GM19324 (cell line): ENCODE data around the gene KIF26B.

Experiments used
- ATAC-seq: cut with Tn5 transposase; IDR thresholded peaks from one replicate; pipeline ENCODE4 v1.9.1; 2021; ENCODE audit warnings: mild to moderate bottlenecking, moderate library complexity; ENCODE audit not compliant: unreplicated experiment, low FRiP score

The KIF26B gene

DNA sequence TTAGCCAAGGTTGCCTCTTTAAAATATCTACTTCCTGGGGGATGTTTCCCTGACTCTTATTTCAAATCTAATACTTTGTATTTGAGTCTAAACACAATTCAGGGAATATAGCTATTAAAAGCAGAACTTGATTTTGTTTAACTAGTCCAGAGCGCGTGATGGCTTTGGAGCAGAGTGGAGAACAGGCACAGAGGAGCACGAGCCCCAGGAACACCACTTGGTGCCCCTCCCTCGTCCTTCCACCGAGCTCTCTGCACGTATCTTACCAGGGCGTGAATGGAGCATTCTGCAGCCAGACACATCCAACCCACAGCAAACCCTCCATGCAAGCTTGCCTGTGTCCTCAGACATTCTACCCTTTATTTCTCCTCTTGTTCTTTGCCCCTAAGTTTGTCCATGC is 14.1 kb downstream of the KIF26B start:
- ATAC-seq = no peak

DNA sequence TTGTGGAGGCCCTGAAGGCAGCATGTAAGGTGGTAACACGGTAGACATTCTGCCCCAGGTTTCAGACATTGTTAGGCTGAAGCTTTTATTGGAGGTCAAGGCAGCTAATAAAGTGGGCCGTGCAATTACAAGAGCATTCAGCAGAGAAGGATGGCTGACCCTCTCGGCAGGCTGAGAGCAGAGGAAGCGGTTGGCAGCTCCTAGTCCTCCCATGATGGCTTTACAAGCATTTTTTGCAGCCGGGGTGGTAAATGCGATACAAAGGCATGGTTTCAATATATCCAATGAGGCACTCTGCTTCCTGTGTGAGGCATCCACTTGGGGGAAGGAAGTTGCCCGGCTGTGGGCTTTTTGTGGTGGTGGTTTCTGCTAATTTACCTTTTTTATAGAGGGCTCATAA is 14.6 kb downstream of the KIF26B start:
- no peak for ATAC-seq

DNA sequence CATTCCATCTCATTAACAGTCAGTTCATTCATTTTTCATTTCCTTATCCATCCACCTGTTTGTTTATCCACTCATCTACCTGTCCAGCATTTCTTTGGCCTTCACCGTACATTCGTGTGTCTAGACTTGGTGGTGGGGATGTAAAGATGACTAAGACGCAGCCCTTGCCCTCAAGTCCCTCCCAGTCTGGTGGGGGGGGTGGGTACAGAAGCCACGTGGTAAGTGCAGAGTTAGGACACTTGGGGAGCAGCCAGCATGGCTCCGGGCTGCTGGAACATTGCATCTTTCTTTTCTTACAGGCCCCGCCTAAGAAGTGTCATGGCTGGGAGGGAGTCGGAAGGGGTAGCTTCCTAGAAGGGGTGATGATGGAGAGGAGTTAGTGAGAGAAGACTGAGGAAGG is 17.2 kb downstream of the KIF26B start:
- ATAC-seq = no peak

DNA sequence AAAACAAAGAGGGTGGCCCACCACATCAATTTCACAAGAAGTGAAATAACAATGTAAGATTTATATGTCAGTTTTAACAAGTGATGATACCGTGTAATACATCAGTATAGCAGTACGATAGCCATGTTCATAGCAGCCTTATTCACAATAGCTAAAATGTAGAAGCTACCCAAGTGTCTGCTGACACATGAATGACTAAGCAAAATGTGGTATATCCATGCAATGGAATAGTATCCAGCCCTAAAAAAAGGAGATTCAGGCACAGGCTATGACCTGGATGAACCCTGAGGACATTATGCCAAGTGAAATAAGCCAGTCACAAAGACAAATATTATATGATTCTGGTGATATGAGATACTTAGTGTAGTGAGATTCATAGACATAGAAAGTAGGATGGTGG is 18.0 kb downstream of the KIF26B start:
- no peak for ATAC-seq

DNA sequence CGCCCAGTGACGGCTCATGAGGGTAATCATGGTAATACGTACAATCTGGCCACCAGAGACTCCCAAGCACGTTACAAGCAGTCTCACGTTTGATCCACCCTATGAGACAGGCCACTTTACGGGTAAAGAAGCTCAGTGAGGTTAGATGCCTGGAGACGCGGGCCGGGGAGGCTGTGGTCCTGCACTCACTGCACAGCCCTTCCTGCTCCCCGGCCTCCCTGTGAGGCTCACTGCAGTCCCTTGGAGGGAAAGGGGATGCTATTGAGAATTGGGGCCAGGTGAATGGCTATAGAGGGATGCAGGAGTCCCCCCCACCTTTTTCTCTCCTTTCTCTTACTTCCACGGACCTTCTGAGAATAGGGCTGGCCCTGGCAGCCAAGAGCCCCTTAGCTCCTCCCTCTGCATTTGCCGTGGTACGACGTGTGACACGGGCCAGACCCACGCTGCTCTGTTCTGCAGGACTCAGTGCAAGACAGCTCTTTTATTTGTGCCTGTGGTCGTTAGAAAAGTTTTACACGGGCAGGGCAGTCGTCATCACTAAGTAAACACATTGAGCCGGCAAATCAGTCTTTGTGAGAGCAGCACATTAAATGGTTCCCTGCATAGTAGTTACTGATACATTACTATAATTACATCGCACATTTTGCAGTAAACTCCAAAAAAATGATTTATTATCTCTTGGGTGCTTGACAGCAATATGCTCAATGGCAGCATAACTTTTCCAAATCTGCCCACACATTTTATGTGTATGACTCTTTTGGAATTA is 18.8 kb downstream of the KIF26B start:
- no peak for ATAC-seq

DNA sequence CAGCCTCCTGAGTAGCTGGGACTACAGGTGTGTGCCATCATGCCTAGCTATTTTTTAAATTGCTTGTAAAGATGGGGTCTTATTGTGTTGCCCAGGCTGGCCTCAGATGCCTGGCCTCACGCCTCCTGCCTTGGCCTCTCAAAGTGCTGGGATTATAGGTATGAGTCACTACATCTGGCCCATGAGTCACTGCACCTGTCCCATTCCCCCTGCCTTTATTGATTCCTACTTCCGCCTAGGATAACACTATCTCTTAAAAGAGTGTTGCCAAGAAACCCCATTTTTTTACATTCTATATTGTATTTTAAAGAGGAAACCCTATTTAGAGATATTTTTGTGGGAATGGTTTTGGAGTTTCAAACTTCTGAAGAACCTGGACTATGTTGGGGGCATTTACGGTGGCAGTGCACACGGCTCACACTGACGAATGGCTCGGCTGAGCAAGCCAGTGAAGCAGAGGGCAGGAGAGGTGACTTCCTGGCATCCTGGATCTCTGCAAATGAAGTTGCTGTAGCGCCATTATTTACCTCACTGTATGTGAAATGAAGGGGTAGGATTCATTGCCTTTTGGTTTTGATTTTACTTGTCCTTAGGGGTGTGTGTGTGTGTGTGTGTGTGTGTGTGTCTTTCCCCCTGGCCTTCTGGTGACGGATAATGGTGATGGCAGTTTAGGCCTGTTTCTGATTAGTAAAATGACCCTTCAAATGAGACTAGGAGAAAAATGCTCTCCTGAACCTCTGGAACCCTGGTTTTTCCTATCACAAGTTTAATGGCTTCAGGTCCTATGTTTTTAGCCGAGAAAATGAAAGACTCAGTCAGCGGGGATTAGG is 22.5 kb downstream of the KIF26B start:
- ATAC-seq = no peak

DNA sequence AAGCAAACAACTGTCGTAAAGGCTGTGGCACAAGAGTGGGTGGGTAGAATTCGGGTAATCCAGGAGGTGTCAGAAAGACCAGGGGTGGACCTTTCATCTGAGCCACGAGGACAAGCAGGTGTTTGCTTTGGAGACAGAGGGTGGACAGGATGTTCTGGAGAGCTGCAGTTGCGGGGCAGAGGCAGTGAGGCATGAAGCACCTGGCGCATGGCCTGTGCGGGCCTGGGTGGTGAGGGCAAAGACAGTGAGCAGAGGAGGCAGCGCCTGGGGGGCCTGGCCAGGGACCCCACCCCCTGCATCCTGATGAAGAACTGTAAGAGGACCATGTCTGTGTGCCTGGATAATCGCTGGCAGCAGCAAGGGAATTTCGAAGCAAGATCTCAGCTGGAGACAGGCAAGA is 24.9 kb downstream of the KIF26B start:
- ATAC-seq = no peak

DNA sequence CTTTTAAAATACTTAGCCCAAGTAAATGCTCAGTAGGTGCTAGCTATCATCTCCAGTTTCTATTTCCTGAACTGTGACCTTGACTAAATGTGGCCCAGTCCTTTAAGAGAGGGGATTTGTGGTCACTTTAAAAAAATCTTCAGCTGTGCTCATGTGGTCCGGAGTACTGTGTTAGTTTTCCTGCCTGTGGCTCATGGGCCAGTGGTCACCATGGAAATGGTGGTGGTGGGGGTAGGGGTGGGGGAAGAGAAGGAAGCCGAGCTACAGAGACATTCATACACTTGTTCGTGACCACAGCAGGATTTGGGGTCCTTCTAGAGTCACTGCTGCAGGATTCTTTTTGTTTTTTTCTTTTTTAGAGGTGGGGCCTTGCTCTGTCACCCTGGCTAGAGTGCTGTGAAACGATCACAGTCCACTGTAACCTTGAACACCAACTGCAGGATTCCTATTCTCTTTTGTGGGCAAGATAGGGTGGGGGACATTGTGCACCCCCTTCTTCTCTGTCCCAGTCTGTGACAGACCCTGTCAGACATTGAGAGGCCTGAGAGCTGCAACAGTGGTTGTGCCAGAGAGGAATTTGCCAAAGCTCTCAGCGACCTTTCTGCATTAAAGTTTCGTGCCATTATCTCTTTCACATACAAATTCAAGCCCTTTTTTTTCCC is 25.8 kb downstream of the KIF26B start:
- no peak for ATAC-seq

DNA sequence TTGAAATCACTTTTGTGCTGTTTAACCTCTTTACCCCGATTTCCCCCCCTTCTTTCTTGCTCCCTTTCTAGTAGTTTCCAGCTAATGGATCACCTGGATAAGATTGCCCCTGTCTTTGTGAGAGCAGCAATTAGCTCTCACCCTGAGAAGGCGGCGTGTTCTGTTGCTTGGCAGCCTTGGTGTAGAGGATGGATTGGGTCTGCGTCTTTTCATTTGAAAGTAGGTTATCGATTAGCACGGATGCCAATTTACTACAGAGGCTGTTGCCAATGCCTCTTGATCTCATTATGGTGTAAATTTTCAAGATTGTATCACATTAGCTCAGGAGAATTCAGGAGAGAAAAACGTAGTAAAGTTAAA is 26.4 kb downstream of the KIF26B start:
- no peak for ATAC-seq

DNA sequence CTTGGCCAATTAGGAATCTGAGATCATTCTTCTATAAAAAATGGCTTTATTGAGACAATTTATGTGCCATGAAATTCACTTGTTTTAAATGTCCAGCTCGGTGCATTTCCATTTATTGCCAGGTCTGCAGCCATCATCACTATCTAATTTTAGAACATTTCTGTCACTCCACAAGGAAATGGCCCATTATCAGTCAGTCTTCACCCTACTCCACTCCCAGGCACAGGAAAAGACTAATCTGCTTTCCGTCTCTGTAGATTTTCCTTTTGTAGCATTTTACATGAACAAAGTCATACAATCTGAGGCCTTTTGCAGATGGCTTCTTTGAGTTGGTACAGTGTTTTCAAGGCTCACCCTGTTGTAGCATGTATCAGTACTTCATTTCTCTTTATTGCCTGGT is 27.2 kb downstream of the KIF26B start:
- ATAC-seq = no peak

DNA sequence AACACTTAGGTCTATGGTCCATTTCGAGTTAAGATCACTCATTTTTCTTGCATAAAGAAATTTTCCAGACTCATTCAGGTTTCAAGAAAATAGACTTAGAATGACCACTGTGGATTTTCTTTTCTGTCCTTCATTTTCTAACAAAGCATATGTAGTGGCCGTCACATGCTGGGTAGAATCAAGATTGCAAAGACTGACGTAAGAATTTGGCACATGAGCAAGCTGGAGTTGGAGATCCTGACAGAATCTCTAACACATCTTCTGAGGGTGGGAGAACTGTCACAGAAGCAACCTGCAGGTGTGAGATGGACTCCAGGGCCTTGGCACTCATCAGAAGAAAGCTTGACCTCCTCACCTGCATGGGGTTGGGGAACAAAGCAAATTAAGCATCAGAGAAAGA is 28.6 kb downstream of the KIF26B start:
- ATAC-seq = no peak

DNA sequence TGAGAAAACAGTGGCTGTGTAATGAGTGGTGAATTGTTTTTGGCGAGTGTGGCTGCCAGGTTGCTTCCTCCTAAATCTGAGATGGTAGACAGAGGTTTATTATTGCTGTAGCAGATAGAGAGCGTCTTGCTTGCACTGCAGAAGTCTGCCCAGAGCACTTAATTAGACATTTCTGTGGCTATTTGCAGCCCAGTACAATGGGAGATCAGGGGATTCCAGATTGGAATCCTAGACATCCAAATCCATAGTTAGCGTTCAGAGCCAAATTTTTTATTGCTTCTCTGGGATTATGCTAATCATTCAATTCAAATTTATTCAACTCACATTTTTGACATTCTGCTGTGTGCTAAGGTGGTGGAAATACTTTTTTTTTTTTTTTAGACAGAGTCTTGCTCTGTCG is 30.0 kb downstream of the KIF26B start:
- ATAC-seq = no peak

DNA sequence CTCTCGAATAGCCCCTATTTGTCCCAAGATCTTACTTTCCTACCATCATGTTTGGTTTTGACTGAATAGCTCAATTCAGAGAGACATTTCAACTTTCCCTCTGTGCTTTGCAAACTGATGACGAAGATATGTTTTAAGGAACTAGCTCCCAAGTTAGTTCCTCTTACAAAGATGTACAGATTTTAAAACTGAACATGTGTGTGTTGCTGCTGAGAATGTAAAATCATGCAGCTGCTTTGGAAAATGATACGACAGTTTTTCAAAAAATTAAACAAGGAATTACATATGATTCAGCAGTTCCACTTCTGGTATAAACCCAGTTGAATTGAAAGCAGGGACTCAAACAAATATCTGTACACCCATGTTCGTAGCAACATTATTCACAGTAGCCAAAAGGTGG is 33.6 kb downstream of the KIF26B start:
- ATAC-seq = no peak

DNA sequence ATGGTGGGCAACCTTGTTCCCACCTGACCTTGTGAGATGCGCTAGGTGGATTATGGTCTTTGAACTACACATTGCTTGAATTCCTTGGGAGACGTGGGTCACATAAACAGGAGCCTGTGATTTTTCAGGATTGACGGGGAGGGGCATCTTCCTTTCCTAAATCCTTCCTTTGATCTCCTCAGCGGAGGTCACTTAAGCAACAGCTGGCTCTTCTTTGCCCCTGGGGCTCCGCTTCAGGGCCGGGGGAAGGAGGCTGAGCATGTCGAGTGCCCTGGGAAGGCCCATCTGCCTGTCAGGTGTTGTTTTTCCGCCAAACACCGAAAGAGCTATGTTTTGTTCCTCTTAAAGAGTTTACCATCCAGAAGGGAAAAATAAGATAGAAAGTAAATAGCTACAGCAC is 40.6 kb downstream of the KIF26B start:
- no peak for ATAC-seq

DNA sequence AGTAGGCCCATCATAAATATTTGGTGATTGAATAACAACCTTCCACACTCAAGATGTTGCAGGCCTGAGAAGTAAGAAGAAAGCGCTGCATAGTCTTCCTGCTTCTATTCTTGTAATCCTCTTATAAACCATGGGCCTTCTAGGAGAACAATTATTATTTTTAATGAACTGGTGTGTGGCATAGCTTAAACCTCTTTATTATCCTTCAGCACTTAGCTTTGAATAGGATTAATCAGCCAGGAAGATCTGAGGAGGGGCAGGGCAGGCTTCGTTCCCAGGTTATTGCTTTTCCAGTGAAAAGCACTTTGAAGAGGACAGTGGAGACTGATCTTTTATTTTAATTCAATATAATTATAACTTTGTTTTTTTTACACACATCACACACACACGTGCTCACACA is 42.3 kb downstream of the KIF26B start:
- no peak for ATAC-seq

DNA sequence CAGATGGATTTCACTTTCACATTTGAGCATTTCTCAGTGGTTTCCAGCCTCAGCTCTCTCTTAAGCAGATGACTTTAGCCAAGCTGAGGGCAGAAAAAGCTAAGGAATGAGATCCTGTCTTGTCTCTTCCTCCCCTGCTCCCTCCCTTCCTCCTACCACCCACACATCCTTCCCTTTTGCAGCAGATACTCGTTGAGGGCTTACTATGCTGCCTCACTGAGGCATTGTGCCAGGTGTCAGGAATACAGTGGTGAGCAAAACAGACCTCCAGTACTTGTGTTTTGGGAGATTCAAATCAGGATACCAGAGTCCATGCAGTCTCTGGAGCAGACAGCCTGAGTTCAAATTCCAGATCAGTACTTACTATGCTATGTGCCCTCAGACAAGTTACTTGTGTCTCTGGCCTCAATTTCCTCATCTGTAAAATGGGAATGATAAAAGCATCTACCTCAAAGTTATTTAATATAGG is 43.2 kb downstream of the KIF26B start:
- no peak for ATAC-seq

DNA sequence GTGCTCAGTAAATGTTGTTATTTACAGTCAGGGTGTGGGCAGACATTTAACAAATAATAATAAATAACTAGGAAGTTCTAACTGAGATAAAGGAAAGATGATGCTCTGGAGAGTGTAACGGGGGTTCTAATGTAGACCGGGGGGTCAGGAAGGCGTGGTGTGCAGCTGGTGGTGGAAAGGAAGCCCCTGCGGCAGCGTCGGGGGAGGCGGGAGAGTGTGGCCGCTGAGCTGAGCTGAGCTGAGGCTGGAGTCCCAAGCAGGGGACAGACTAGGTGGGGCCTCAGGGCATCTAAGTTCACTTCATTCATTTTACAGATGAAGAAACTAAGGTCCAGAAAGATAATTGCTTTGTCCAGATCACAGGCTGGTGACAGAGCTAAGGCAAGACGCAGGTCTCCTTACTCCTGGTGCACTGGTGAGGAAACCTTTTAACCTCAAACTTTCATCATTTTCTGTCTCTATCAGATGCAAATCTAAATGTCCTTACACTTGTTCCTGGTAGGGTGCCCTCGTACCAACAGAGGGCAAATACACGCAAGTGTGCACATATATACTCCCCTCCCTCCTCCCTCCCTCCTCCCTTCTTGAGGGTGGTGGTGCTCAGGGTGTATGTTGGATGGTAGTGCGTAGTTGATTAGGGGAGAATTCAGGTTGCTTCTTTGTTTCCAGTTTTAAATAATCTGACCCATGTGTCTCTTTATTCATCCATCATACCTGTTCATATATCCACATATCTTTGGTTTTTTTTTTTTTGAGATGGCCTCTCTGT is 44.1 kb downstream of the KIF26B start:
- ATAC-seq = no peak

DNA sequence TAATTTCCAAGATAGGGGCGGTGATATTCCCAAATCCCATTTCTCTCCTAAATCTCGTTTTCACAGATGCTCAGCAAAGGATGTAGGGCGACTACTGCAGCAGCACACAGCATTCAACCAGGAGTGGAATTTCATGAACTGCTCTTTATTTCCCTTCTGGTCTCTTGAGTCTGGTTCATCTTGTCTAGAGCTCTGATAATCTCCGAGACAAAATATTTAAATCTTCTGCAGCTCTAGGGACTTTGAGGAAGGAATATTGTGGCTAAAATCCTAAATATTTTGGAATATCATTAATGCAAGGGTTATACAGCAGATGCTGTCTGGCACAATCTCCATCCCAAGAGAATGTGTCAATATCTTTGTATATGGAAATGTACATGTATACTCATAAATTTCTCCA is 45.4 kb downstream of the KIF26B start:
- no peak for ATAC-seq

DNA sequence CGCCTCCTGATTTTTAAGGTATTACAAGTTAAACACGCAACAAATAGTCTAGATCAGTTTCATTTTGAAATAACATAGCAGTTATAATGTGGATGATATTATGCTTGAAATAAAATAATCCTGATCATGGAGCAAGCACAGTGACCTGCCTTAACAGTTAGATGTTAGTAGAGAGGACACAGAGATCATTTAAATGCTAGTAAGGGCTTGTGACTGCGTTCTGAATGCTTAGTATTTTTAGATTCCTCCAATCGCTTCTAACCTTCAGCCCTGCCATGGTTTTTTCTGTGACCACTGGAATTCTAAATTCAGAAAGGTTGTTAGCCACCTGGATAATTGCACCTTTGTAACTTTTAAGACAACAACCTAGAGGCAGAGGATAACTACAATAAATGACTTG is 46.4 kb downstream of the KIF26B start:
- no peak for ATAC-seq

DNA sequence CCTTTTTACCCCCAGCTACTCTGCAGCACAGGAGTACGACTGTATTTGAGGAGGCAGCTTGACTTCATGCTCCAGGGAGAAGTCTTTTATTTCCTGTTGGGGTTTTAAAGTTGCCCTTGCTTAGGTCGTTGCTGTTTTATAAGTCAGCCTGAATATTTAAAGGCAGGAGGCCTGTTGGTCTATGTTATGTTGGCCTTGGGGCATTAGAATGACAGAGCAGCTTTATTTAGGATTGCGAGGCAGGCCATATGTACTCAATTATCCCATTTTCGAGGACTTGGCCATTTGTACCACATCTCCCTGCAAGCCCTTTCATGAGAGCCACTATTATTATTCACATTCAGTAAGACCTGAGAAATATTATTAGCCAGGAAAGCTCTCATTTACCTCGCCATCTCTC is 47.0 kb downstream of the KIF26B start:
- ATAC-seq = no peak

DNA sequence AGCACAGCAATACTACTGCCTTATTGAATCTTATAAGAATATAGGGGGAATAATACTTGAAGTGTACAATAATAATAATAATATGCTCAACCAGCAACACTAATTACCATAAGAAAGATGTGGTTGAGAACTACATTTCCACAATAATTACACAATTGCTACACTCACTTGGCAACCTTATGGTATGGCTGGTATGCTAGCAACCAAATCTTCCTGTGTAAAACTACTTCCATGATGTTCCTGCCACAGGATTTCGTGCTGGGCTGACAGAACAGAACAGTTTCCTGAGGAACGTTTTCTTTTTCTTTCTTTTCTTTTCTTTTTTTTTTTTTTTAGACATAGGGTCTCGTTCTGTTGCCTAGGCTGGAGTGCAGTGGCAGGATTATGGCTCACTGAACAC is 50.6 kb downstream of the KIF26B start:
- ATAC-seq = no peak
